SU-DHL-6 (cell line): ENCODE data around the gene TCF4.

Source experiments
- EZH2phosphoT487 ChIP-seq: fragments of 200-600 bp; sonication (generic), shearing (Covaris generic); conservative IDR thresholded peaks from 2 replicates; pipeline ENCODE4 v1.6.1; 2018; ENCODE audit warnings: mild to moderate bottlenecking, antibody characterized with exemption, low read length, moderate library complexity, mixed read lengths
- TF ChIP-seq, protein P1 (sequence below): fragments of 200-600 bp; sonication (generic); IDR thresholded peaks from one replicate; pipeline ENCODE4 v1.5.1; 2017; ENCODE audit warnings: antibody characterized with exemption, mild to moderate bottlenecking, low read length, moderate library complexity; ENCODE audit not compliant: insufficient read depth, poor library complexity, severe bottlenecking

DNA sequence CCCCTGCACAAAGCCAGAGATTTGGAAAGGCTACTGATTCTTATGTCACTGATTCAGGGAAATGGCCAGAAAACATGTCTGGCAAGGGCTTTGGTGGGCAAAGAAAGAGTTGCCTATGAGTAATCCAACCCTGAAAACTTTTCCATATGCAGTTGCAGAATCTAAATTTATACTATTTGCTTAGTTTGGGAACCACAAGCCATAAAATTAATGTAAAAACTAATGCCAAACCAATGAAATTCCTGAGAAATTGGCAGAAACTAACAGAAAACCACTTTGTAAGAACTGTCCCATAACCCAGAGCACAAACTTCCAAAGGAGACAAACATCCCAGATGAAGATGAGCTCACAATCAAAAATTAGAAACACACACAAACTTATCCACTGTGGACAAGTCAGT lies 48.8 kb downstream of the TCF4 start:
- no peak for TF ChIP-seq EZH2phosphoT487
- TF ChIP-seq, protein P1, sequence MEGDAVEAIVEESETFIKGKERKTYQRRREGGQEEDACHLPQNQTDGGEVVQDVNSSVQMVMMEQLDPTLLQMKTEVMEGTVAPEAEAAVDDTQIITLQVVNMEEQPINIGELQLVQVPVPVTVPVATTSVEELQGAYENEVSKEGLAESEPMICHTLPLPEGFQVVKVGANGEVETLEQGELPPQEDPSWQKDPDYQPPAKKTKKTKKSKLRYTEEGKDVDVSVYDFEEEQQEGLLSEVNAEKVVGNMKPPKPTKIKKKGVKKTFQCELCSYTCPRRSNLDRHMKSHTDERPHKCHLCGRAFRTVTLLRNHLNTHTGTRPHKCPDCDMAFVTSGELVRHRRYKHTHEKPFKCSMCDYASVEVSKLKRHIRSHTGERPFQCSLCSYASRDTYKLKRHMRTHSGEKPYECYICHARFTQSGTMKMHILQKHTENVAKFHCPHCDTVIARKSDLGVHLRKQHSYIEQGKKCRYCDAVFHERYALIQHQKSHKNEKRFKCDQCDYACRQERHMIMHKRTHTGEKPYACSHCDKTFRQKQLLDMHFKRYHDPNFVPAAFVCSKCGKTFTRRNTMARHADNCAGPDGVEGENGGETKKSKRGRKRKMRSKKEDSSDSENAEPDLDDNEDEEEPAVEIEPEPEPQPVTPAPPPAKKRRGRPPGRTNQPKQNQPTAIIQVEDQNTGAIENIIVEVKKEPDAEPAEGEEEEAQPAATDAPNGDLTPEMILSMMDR = no peak
